Measurements from ENCODE around the gene PEAK1. TPM values are rescaled to one million over a fixed set of nuclear protein-coding genes. Genes with fewer than 3 reads are reported as not detected.

PEAK1 gene
- total RNA-seq, 1 donor from 2014 or later = 132 TPM

- DNase-seq (ENCODE audit: low spot score) = no peak
- intact Hi-C loops (cut with DNase I) = no loop called here
Observed at GRCh38 chr15:77430652-77431051, 10.7 kb upstream of the PEAK1 start.

- DNase-seq (ENCODE audit: low spot score) = no peak
- intact Hi-C loops (cut with DNase I) = no loop called here
Observed at GRCh38 chr15:77430213-77430612, 10.3 kb upstream of the PEAK1 start.

- no peak for DNase-seq (ENCODE audit: low spot score)
- intact Hi-C loops (cut with DNase I) = no loop called here
Observed at GRCh38 chr15:77426871-77427270, 7.0 kb upstream of the PEAK1 start.

GRCh38 chr15:77426377-77426776 lies 6.5 kb upstream of the PEAK1 start:
- DNase-seq (ENCODE audit: low spot score) = no peak
- intact Hi-C loops (cut with DNase I) = no loop called here

GRCh38 chr15:77425104-77425503 lies 5.2 kb upstream of the PEAK1 start:
- intact Hi-C loops (cut with DNase I) = no loop called here
- DNase-seq (ENCODE audit: low spot score) = no peak

- intact Hi-C loops (cut with DNase I) = no loop called here
Observed at GRCh38 chr15:77421370-77421700, 1.4 kb upstream of the PEAK1 start.

GRCh38 chr15:77420610-77421369 lies 886 bp upstream of the PEAK1 start, which contains the start of gene HMG20A:
TSS of gene HMG20A (plus strand) at chr15:77420888. CDS start at chr15:77458408, 37,520 bp downstream.
- intact Hi-C loops (cut with DNase I) = no loop called here

More at GRCh38 chr15:77421370-77421700, 1.4 kb upstream of the PEAK1 start:
- no peak for DNase-seq (ENCODE audit: low spot score)

GRCh38 chr15:77418966-77419835 lies 703 bp downstream of the PEAK1 start:
- peak; percentile 77 for DNase-seq (ENCODE audit: low spot score)
- intact Hi-C loops (cut with DNase I) = loop anchor here (1.0 to 2.0 kb wide), 2 partner anchors 77 to 232 kb away; no protein-coding TSS in a partner anchor

More at GRCh38 chr15:77420610-77421369, 886 bp upstream of the PEAK1 start, which contains the start of gene HMG20A:
- peak; percentile 84 for DNase-seq (ENCODE audit: low spot score)

GRCh38 chr15:77418391-77418965 lies 1.4 kb downstream of the PEAK1 start:
- intact Hi-C loops (cut with DNase I) = loop anchor here (2.0 kb wide), 1 partner anchor 232 kb away; no protein-coding TSS in a partner anchor
- no peak for DNase-seq (ENCODE audit: low spot score)

GRCh38 chr15:77417602-77418001 lies 2.3 kb downstream of the PEAK1 start:
- intact Hi-C loops (cut with DNase I) = loop anchor here (2.0 kb wide), 1 partner anchor 231 kb away; no protein-coding TSS in a partner anchor
- DNase-seq (ENCODE audit: low spot score) = no peak

- no peak for DNase-seq (ENCODE audit: low spot score)
- intact Hi-C loops (cut with DNase I) = no loop called here
Observed at GRCh38 chr15:77416954-77417353, 3.0 kb downstream of the PEAK1 start.

GRCh38 chr15:77416148-77416455 lies 3.8 kb downstream of the PEAK1 start:
- intact Hi-C loops (cut with DNase I) = no loop called here
- no peak for DNase-seq (ENCODE audit: low spot score)

GRCh38 chr15:77415450-77416147 lies 4.3 kb downstream of the PEAK1 start:
- intact Hi-C loops (cut with DNase I) = no loop called here
- DNase-seq (ENCODE audit: low spot score) = no peak

- intact Hi-C loops (cut with DNase I) = no loop called here
- no peak for DNase-seq (ENCODE audit: low spot score)
Observed at GRCh38 chr15:77414789-77415442, 5.0 kb downstream of the PEAK1 start.

- intact Hi-C loops (cut with DNase I) = no loop called here
Observed at GRCh38 chr15:77413699-77414349, 6.1 kb downstream of the PEAK1 start.

GRCh38 chr15:77412972-77413698 lies 6.8 kb downstream of the PEAK1 start:
- intact Hi-C loops (cut with DNase I) = no loop called here
- DNase-seq (ENCODE audit: low spot score) = no peak

More at GRCh38 chr15:77413699-77414349, 6.1 kb downstream of the PEAK1 start:
- no peak for DNase-seq (ENCODE audit: low spot score)

GRCh38 chr15:77411619-77411976 lies 8.3 kb downstream of the PEAK1 start:
- no peak for DNase-seq (ENCODE audit: low spot score)
- intact Hi-C loops (cut with DNase I) = no loop called here

Measured in cardiac septum (tissue), 1 donor.